HCT116 (cell line): ENCODE results near the gene MTSS2. TPM values are rescaled to one million over a fixed set of nuclear protein-coding genes. Genes with fewer than 3 reads are reported as not detected.

Experiments
- ATAC-seq: fragments of 200-7000 bp; cut with Tn5 transposase; 2 replicates; pipeline ENCODE4 v1.9.1; 2020; ENCODE audit warnings: mild to moderate bottlenecking, moderate library complexity
- BruUV-seq: library from RNA; stranded (reverse); fragments of 400-500 nt; replicated peaks from 2 replicates; lab custom pipeline; 2021; lab: Mats Ljungman, UMichigan
- CTCF ChIA-PET: fragments of 300-600 bp; sonication (Branson Sonifier 250); formaldehyde crosslinking; loops from one replicate; lab custom pipeline; 2021; ENCODE audit warnings: antibody characterized with exemption; lab: Charles Lee
- POLR2A ChIA-PET: fragments of 300-600, 350-600 bp; sonication (Branson Sonifier 250); formaldehyde crosslinking; loops from one replicate; lab custom pipeline; 2021; ENCODE audit warnings: antibody characterized with exemption; lab: Charles Lee
- RAD21 ChIA-PET, 2 experiments: fragments of 300-600 bp; sonication (Branson Sonifier 250); formaldehyde crosslinking; loops; one replicate each; lab custom pipeline; 2023; ENCODE audit warnings: low total read pairs in 2 of 2; ENCODE audit not compliant: uncharacterized antibody in 2 of 2, unreplicated experiment in 2 of 2, low non-redundant PET in 1 of 2; lab: Charles Lee
- DNase-seq: peaks from one replicate; pipeline ENCODE4 v3.0.0-alpha.2; 2010; ENCODE audit warnings: low read depth, low spot score
- H2AFZ ChIP-seq: fragments of 200-600 bp; shearing (Covaris generic), sonication (generic); 2 replicates; pipeline ENCODE4 v1.6.1; 2017; ENCODE audit warnings: low read depth, mixed run types, mixed read lengths, antibody characterized with exemption, low read length; ENCODE audit not compliant: poor library complexity, severe bottlenecking
- H3K27ac ChIP-seq: 2 replicates; pipeline ENCODE4 v1.5.1; 2012; ENCODE audit warnings: low read depth, low read length
- H3K27me3 ChIP-seq: fragments of 200-600 bp; sonication (generic); 2 replicates; pipeline ENCODE4 v1.6.1; 2016; ENCODE audit warnings: mixed run types, low read length, mixed read lengths; ENCODE audit not compliant: insufficient read depth
- H3K36me3 ChIP-seq, 2 experiments: fragments of 200-500 bp in 1 of 2; fragments of 200-600 bp in 1 of 2; sonication (Bioruptor generic) in 1 of 2; sonication (generic) in 1 of 2; 2 replicates each; pipeline versions ENCODE4 v1.5.1 to v1.6.1; 2014 to 2016; ENCODE audit warnings: low read length in 2 of 2, inconsistent platforms in 1 of 2, mixed read lengths in 1 of 2, mixed run types in 1 of 2; ENCODE audit not compliant: insufficient read depth in 2 of 2, control insufficient read depth in 1 of 2
- H3K4me1 ChIP-seq, 2 experiments: fragments of 200-600 bp in 1 of 2; sonication (generic) in 1 of 2; 2 replicates each; pipeline versions ENCODE4 v1.5.1 to v1.6.1; 2012 to 2017; ENCODE audit warnings: low read length in 2 of 2, inconsistent platforms in 1 of 2, mild to moderate bottlenecking in 1 of 2, mixed read lengths in 1 of 2, mixed run types in 1 of 2, moderate library complexity in 1 of 2; ENCODE audit not compliant: insufficient read depth in 2 of 2, control insufficient read depth in 1 of 2
- H3K4me2 ChIP-seq: fragments of 200-600 bp; sonication (generic); 2 replicates; pipeline ENCODE4 v1.6.1; 2017; ENCODE audit warnings: mixed run types, low read length, mixed read lengths
- H3K4me3 ChIP-seq, 2 experiments: fragments of 200-600 bp in 1 of 2; sonication (generic) in 1 of 2; replicated peaks in 1 of 2; 2 replicates each; pipeline ENCODE4 v1.5.1; 2011 to 2016; ENCODE audit warnings: low read length in 2 of 2, control low read depth in 1 of 2, low read depth in 1 of 2, mild to moderate bottlenecking in 1 of 2, mixed read lengths in 1 of 2, mixed run types in 1 of 2
- H3K79me2 ChIP-seq: fragments of 200-600 bp; sonication (generic); 2 replicates; pipeline ENCODE4 v1.6.1; 2017; ENCODE audit warnings: mild to moderate bottlenecking, mixed run types, low read length, moderate library complexity, mixed read lengths; ENCODE audit not compliant: insufficient read depth
- H3K9ac ChIP-seq: fragments of 200-600 bp; sonication (generic); 2 replicates; pipeline ENCODE4 v1.6.1; 2016; ENCODE audit warnings: low read length, mixed read lengths
- H3K9me2 ChIP-seq: fragments of 200-600 bp; sonication (generic), shearing (Covaris generic); 2 replicates; pipeline ENCODE4 v1.6.1; 2017; ENCODE audit warnings: mixed run types, mild to moderate bottlenecking, moderate library complexity; ENCODE audit not compliant: insufficient read depth
- H3K9me3 ChIP-seq, 2 experiments: fragments of 200-500 bp in 1 of 2; fragments of 200-600 bp in 1 of 2; sonication (Bioruptor generic) in 1 of 2; sonication (generic) in 1 of 2; 2 replicates each; pipeline ENCODE4 v1.6.1; 2014 to 2017; ENCODE audit warnings: low read length in 2 of 2, mixed read lengths in 2 of 2, inconsistent platforms in 1 of 2, low read depth in 1 of 2, mild to moderate bottlenecking in 1 of 2, mixed run types in 1 of 2, moderate library complexity in 1 of 2; ENCODE audit not compliant: control insufficient read depth in 1 of 2, insufficient read depth in 1 of 2
- H4K20me1 ChIP-seq: fragments of 200-600 bp; sonication (generic), shearing (Covaris generic); 2 replicates; pipeline ENCODE4 v1.6.1; 2017; ENCODE audit warnings: mixed run types, mild to moderate bottlenecking, moderate library complexity; ENCODE audit not compliant: insufficient read depth
- ATF3 ChIP-seq: IDR thresholded peaks from 2 replicates; pipeline ENCODE4 v1.6.1; 2012
- CEBPB ChIP-seq: IDR thresholded peaks from 2 replicates; pipeline ENCODE4 v1.6.1; 2012; ENCODE audit warnings: low read depth
- CTCF ChIP-seq, 3 experiments: fragments of 200-600 bp in 1 of 3; sonication (generic) in 1 of 3; IDR thresholded peaks in 2 of 3; conservative IDR thresholded peaks in 1 of 3; 2 replicates each; pipeline ENCODE4 v1.5.1; 2012 to 2017; ENCODE audit warnings: low read depth in 2 of 3, low read length in 2 of 3, antibody characterized with exemption in 1 of 3, borderline replicate concordance in 1 of 3, control low read depth in 1 of 3, mild to moderate bottlenecking in 1 of 3, mixed read lengths in 1 of 3, mixed run types in 1 of 3, moderate library complexity in 1 of 3; ENCODE audit not compliant: insufficient read depth in 1 of 3
- EGR1 ChIP-seq: IDR thresholded peaks from 2 replicates; pipeline ENCODE4 v1.6.1; 2012; ENCODE audit warnings: low read depth
- ELF1 ChIP-seq: IDR thresholded peaks from 2 replicates; pipeline ENCODE4 v1.6.1; 2012; ENCODE audit warnings: low read depth, borderline replicate concordance
- EZH2 ChIP-seq: fragments of 200-600 bp; sonication (generic); IDR thresholded peaks from 2 replicates; pipeline ENCODE4 v1.6.1; 2017; ENCODE audit warnings: antibody characterized with exemption, mixed run types
- FOSL1 ChIP-seq: IDR thresholded peaks from 2 replicates; pipeline ENCODE4 v1.6.1; 2012; ENCODE audit warnings: low read depth
- JUND ChIP-seq: IDR thresholded peaks from 2 replicates; pipeline ENCODE4 v1.6.1; 2012
- MAX ChIP-seq: IDR thresholded peaks from 2 replicates; pipeline ENCODE4 v1.6.1; 2012
- POLR2AphosphoS5 ChIP-seq: IDR thresholded peaks from 2 replicates; pipeline ENCODE4 v1.6.1; 2011; ENCODE audit warnings: mild to moderate bottlenecking, low read depth, low read length, moderate library complexity
- RAD21 ChIP-seq: IDR thresholded peaks from 2 replicates; pipeline ENCODE4 v1.6.1; 2012; ENCODE audit warnings: low read depth, mild to moderate bottlenecking
- REST ChIP-seq: IDR thresholded peaks from 2 replicates; pipeline ENCODE4 v1.6.1; 2012; ENCODE audit warnings: low read depth
- SIN3A ChIP-seq: IDR thresholded peaks from 2 replicates; pipeline ENCODE4 v1.6.1; 2012; ENCODE audit warnings: low read depth
- SP1 ChIP-seq: IDR thresholded peaks from 2 replicates; pipeline ENCODE4 v1.6.1; 2012; ENCODE audit warnings: low read depth
- SRF ChIP-seq: IDR thresholded peaks from 2 replicates; pipeline ENCODE4 v1.6.1; 2012; ENCODE audit warnings: low read depth
- TCF7L2 ChIP-seq: IDR thresholded peaks from 2 replicates; pipeline ENCODE4 v1.7.0; 2011; ENCODE audit warnings: borderline replicate concordance, inconsistent platforms; ENCODE audit not compliant: insufficient read depth, insufficient read length; ENCODE audit errors: extremely low read depth
- YY1 ChIP-seq: IDR thresholded peaks from 2 replicates; pipeline ENCODE4 v1.6.1; 2011; ENCODE audit warnings: low read length, low read depth, moderate library complexity, mild to moderate bottlenecking; ENCODE audit not compliant: insufficient replicate concordance; ENCODE audit errors: extremely low read depth
- ZBTB33 ChIP-seq: IDR thresholded peaks from 2 replicates; pipeline ENCODE4 v1.6.1; 2011; ENCODE audit warnings: mild to moderate bottlenecking, low read length, moderate library complexity; ENCODE audit not compliant: insufficient replicate concordance; ENCODE audit errors: extremely low read depth
- ZNF274 ChIP-seq: fragments of 200-500 bp; sonication (Bioruptor generic); IDR thresholded peaks from 2 replicates; pipeline ENCODE4 v1.6.1; 2014; ENCODE audit warnings: mild to moderate bottlenecking, low read depth, low read length, inconsistent platforms
- intact Hi-C: fragments of 100-400 bp; cut with micrococcal nuclease; formaldehyde crosslinking; loops from 2 replicates; pipeline ENCODE4 v1.10.0; 2022
- total RNA-seq: library from RNA; stranded (reverse); gene quantifications from one replicate; pipeline ENCODE4 v1.2.1, GENCODE V29; 2021; ENCODE audit not compliant: unreplicated experiment

Gene MTSS2
- total RNA-seq, 1 experiment from 2014 or later = 41.8 TPM

- ATAC-seq (no peak), DNase-seq (no peak)
- ChIA-PET RAD21 (no interaction called here), CTCF (no interaction called here), POLR2A (no interaction called here)
- Histone ChIP-seq H3K9ac (no peak overlapping the region), H3K27ac (no peak overlapping the region), H3K9me3 (no peaks in the 10 kb centered on the region), H3K79me2 (no peaks in the 10 kb centered on the region), H3K9me2 (no peaks in the 10 kb centered on the region), H3K36me3 (no peaks in the 10 kb centered on the region), H3K4me1 (peaks cover 37 to 53% of the 10 kb centered on the region in 2 experiments), H2AFZ (no peak overlapping the region), H3K4me3 (no peak overlapping the region), H3K4me2 (no peak overlapping the region), H3K27me3 (no peaks in the 10 kb centered on the region), H4K20me1 (no peaks in the 10 kb centered on the region)
- TF ChIP-seq EGR1 (no peak), RAD21 (no peak), MAX (no peak), TCF7L2 (no peak), CTCF (IDR thresholded peaks at IDR 0.05 in 2 of 3, conservative IDR thresholded peaks at IDR 0.05 in 1 of 3; ENCODE audit: borderline replicate concordance in 1 of 3, insufficient read depth in 1 of 3, low read depth in 2 of 3, low read length in 2 of 3) (no peak), YY1 (no peak), CEBPB (no peak), SP1 (no peak), ATF3 (no peak), SIN3A (no peak), ELF1 (no peak), REST (no peak), JUND (no peak), ZBTB33 (no peak), FOSL1 (no peak), POLR2AphosphoS5 (no peak), SRF (no peak), EZH2 (no peak), ZNF274 (no peak)
- BruUV-seq = no TSS peak
- intact Hi-C loops = no loop called here
Observed at GRCh38 chr16:70704586-70704985, 18.7 kb upstream of the MTSS2 start.
